GM18873 (cell line): ENCODE data around the gene EFCAB14.
A peak's percentile ranks its signal among the peaks of the same experiment; 100 is the strongest.
"Not testable (repeated sequence)": the region's sequence is repeated elsewhere in the genome, so short reads cannot be mapped to it uniquely, and the experiment has no call there.

Experiments
- ATAC-seq: cut with Tn5 transposase; IDR thresholded peaks from one replicate; pipeline ENCODE4 v1.9.1; 2021; ENCODE audit warnings: mild to moderate bottlenecking, moderate library complexity, moderate number of reproducible peaks; ENCODE audit not compliant: unreplicated experiment, low FRiP score

The EFCAB14 gene

GRCh38 chr1:46718727-46719622 is at the start of gene EFCAB14:
Gene EFCAB14, minus strand, starts transcription at chr1:46719114. Its CDS starts 1,027 bp downstream, at chr1:46718087.
- peak; percentile 85 for ATAC-seq

GRCh38 chr1:46768445-46768844 is 49.5 kb upstream of the EFCAB14 start:
- ATAC-seq, result no peak

GRCh38 chr1:46767649-46768282 is 48.9 kb upstream of the EFCAB14 start:
- no peak for ATAC-seq

- ATAC-seq, result no peak
These were observed 45.5 kb upstream of the EFCAB14 start for GRCh38 chr1:46764402-46764801.

DNA sequence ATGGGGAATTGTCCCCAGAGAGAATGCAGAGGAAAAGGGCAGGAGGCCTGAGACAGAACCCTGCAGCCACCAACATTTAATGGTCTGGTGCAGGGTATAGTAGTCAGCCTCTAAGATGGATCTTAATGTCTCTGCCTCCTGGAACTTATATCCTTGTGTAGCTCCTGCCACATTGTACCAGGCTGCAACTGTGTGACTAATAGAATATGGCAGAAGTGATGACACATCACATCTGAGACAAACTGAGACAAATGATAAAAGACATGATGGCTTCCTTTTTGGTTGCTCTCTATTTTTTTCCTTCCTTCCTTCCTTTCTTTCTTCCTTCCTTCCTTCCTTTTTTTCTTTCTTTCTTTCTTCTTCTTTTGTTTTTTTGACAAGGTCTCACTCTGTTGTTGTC is 42.8 kb upstream of the EFCAB14 start:
- no peak for ATAC-seq

DNA sequence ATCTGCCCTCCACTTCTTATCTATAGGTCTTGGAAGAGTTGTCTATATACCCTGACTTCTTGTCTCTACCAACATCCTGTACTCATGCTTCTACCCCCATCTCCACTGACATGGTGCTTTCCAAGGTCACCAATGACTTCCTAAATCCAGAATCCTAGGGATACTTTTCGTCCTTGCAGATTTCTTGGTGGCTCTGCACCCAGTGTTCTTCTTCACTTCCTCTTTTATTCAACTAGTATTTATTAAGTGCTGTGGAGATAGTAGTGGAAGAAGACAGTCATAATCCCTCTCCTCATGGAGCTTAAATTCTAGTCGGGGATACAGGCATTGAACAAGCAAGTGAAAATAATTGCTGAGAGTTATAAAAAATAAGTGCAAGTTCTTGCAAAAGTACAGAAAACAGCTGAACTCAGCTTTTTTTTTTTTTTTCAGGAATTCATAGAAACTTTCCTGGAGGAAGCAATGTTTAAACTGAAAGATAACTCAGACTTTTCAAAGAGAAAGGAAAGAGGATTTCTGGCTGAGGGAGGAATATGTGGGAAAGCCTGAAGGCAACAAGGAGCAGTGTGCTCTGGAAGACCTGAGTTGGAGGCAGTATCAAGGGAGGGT is 41.7 kb upstream of the EFCAB14 start:
- no peak for ATAC-seq

- ATAC-seq, result no peak
These were observed 39.1 kb upstream of the EFCAB14 start for GRCh38 chr1:46757956-46758528.

- ATAC-seq, result no peak
These were observed 38.5 kb upstream of the EFCAB14 start for GRCh38 chr1:46757247-46757955.

- ATAC-seq, result no peak
These were observed 36.2 kb upstream of the EFCAB14 start for GRCh38 chr1:46755121-46755520.

GRCh38 chr1:46754707-46755106 is 35.8 kb upstream of the EFCAB14 start:
- not testable (repeated sequence) for ATAC-seq

DNA sequence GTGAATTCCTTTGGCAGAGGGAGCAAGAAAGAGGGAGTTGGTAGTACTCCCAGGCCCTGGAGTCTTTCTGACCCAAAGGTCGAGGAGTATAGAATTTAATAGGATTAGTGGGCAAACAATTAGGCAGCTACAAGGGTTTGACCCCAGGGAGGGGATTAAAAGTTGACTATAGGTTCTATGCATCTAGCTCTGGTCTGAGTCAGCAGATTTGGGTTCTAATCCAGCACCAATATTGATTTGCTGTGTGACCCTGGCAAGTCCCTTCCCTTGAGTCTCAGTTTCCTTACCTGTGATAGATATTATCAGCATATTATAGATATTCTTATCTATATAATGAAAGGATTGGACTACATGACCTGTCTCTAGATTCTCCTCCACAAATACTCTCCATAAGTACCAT is 35.1 kb upstream of the EFCAB14 start:
- ATAC-seq, result no peak

GRCh38 chr1:46749921-46750404 is 31.0 kb upstream of the EFCAB14 start:
- no peak for ATAC-seq

DNA sequence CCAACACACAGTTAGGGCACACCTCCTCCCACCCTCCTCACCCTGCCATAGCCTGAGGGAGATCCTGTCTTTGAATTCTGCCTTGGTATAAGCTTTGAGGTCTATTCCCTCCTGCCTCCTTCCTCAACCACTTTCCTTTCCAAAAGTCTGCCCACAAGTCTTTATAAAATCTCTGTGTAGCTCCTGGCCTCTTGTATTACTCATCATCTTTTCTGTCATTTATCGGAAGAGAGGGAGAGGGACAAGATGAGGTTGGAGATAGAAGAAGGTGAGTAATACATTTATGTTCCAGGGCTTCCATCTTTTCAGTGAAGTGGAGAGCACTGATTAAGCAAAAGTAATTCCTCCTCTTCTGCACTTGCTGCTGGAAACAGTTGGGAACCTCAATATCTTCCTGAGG is 30.5 kb upstream of the EFCAB14 start:
- ATAC-seq, result no peak

DNA sequence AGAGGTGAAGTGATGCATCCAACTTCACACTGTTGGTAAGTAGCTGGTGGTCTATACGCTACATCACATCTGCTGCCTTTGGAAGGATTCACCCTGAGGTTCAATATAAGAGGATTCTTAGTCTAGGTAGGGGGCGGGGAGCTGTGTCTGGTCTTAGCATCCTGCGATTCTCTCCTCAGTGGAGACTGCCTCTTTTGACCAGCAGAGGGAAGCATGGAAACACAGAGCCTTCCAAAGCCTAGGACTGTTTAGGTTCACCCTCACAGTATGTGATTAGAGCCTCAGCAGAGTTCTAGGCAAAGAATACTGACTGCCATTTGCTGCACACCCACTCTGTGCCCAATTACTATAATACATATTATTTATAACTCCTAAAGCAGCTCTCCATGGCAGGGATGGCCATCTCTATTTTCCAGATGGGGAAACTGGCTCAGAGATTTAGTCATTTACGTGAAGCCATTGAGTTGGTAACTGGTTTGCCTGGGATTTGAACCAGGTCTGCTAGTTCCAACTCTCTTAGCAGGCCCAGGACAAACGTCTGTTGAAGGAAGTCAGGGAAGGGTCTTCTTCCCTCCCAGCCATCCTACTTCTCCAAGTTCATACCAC is 28.9 kb upstream of the EFCAB14 start:
- ATAC-seq, result no peak

DNA sequence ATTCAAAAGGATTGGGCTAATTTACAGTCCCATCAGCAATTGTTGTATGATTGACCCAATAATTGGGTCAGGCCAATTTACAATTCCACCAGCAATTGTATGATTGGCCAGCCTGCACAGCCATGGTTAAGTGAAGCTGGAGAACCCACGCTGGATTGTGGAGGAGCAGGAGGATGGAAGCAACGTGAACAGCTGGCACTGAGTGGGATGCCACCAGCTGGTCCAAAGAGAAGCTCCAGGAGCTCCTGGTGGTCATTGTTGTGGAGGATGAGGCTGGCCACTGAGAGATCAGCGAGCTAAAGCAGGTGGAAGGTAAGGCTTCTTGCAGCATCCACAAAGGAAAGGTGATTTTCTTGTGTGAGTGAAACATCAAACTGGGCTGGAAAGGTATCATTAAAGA is 23.2 kb upstream of the EFCAB14 start:
- no peak for ATAC-seq

GRCh38 chr1:46735708-46736324 is 16.9 kb upstream of the EFCAB14 start:
- no peak for ATAC-seq

DNA sequence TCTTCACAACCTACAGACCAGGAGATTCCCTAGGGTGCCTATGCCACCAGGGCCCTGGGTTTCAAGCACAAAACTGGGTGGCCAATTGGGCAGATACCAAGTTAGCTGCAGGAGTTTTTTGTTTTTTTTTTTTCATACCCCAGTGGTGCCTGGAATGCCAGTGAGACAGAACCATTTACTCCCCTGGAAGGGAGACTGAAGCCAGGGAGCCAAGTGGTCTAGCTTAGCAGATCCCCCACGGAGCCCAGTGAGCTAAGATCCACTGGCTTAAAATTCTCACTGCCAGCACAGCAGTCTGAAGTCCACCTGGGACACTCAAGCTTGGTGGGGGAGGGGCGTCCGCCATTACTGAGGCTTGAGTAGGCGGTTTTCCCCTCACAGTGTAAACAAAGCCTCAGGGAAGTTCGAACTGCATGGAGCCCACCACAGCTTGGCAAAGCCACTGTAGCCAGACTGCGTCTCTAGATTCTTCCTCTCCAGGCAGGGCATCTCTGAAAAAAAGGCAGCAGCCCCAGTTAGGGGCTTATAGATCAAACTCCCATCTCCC is 9.5 kb upstream of the EFCAB14 start:
- not testable (repeated sequence) for ATAC-seq

GRCh38 chr1:46725736-46726108 is 6.8 kb upstream of the EFCAB14 start:
- no peak for ATAC-seq
